Bone marrow (tissue), 2 donors: Measurements from ENCODE around the gene ST3GAL2.
"Not testable (repeated sequence)": the region's sequence is repeated elsewhere in the genome, so short reads cannot be mapped to it uniquely, and the experiment has no call there.

Source experiments
- DNase-seq, 2 donors: peaks; one replicate each; lab custom pipeline; 2025; lab: John Stamatoyannopoulos, UW

ST3GAL2 gene

GRCh38 chr16:70386289-70386986 is 52.5 kb downstream of the ST3GAL2 start:
- not testable (repeated sequence) for DNase-seq

GRCh38 chr16:70383421-70383960 is 55.4 kb downstream of the ST3GAL2 start:
- no peak for DNase-seq

- no peak for DNase-seq
These were observed 57.1 kb downstream of the ST3GAL2 start for GRCh38 chr16:70381604-70382342.

GRCh38 chr16:70380919-70381603 is 57.8 kb downstream of the ST3GAL2 start:
- peak; percentile 72 to 96 for DNase-seq

- DNase-seq = peak in 1 of 2 donors; percentile 27
These were observed 58.5 kb downstream of the ST3GAL2 start for GRCh38 chr16:70380248-70380918.

GRCh38 chr16:70378869-70379493 is 59.9 kb downstream of the ST3GAL2 start:
- no peak for DNase-seq

GRCh38 chr16:70377782-70378181 is 61.1 kb downstream of the ST3GAL2 start:
- no peak for DNase-seq

- DNase-seq = no peak
These were observed 63.0 kb downstream of the ST3GAL2 start for GRCh38 chr16:70375636-70376611.

GRCh38 chr16:70374213-70374612 is 64.7 kb downstream of the ST3GAL2 start:
- no peak for DNase-seq

- no peak for DNase-seq
These were observed 65.8 kb downstream of the ST3GAL2 start for GRCh38 chr16:70372921-70373728.

- DNase-seq = no peak
These were observed 68.0 kb downstream of the ST3GAL2 start for GRCh38 chr16:70370924-70371323.

GRCh38 chr16:70370145-70370544 is 68.8 kb downstream of the ST3GAL2 start:
- DNase-seq = not testable (repeated sequence)

GRCh38 chr16:70364399-70364798 is 74.5 kb downstream of the ST3GAL2 start:
- DNase-seq = no peak

GRCh38 chr16:70359552-70359951 is 79.3 kb downstream of the ST3GAL2 start:
- no peak for DNase-seq

GRCh38 chr16:70349783-70350182 is 89.1 kb downstream of the ST3GAL2 start:
- no peak for DNase-seq

GRCh38 chr16:70348991-70349390 is 89.9 kb downstream of the ST3GAL2 start:
- DNase-seq = no peak

GRCh38 chr16:70345840-70346239 is 93.1 kb downstream of the ST3GAL2 start:
- DNase-seq = no peak

- no peak for DNase-seq
These were observed 96.9 kb downstream of the ST3GAL2 start for GRCh38 chr16:70342016-70342415.

- no peak for DNase-seq
These were observed 97.3 kb downstream of the ST3GAL2 start for GRCh38 chr16:70341600-70341999.
